OCI-LY7 (cell line): Measurements from ENCODE around the gene COL25A1. TPM values are rescaled to one million over a fixed set of nuclear protein-coding genes. Genes with fewer than 3 reads are reported as not detected.

Source experiments
- BruUV-seq: library from RNA; stranded (reverse); fragments of 400-500 nt; replicated peaks from 2 replicates; lab custom pipeline; 2021; lab: Mats Ljungman, UMichigan
- CTCF ChIA-PET: fragments of 300-600 bp; sonication (Branson Sonifier 250); formaldehyde crosslinking; loops from one replicate; lab custom pipeline; 2022; ENCODE audit warnings: antibody characterized with exemption; ENCODE audit not compliant: unreplicated experiment; lab: Charles Lee
- POLR2A ChIA-PET: fragments of 300-600 bp; sonication (Branson Sonifier 250); formaldehyde crosslinking; loops from one replicate; lab custom pipeline; 2022; ENCODE audit warnings: antibody characterized with exemption; lab: Charles Lee
- DNase-seq: peaks from one replicate; pipeline ENCODE4 v3.0.0-alpha.2; 2015; ENCODE audit warnings: low spot score
- H2AFZ ChIP-seq: fragments of 200-600 bp; sonication (generic), shearing (Covaris generic); 2 replicates; pipeline ENCODE4 v1.6.1; 2014; ENCODE audit warnings: mild to moderate bottlenecking, antibody characterized with exemption, low read length, moderate library complexity
- H3K27ac ChIP-seq: fragments of 200-600 bp; sonication (generic); 2 replicates; pipeline ENCODE4 v1.5.1; 2014; ENCODE audit warnings: mixed run types, low read depth, mild to moderate bottlenecking, moderate library complexity, low read length, inconsistent platforms; ENCODE audit not compliant: poor library complexity, severe bottlenecking
- H3K36me3 ChIP-seq: fragments of 200-600 bp; sonication (generic); 2 replicates; pipeline ENCODE4 v1.6.1; 2014; ENCODE audit warnings: mild to moderate bottlenecking, antibody characterized with exemption, low read length, moderate library complexity, mixed read lengths; ENCODE audit not compliant: insufficient read depth
- H3K4me1 ChIP-seq: fragments of 200-600 bp; sonication (generic); 2 replicates; pipeline ENCODE4 v1.5.1; 2014; ENCODE audit warnings: mild to moderate bottlenecking, low read length; ENCODE audit not compliant: insufficient read depth, poor library complexity, severe bottlenecking
- H3K4me2 ChIP-seq: fragments of 200-600 bp; sonication (generic); 2 replicates; pipeline ENCODE4 v1.6.1; 2014; ENCODE audit warnings: mild to moderate bottlenecking, low read length
- H3K4me3 ChIP-seq: fragments of 200-600 bp; sonication (generic); 2 replicates; pipeline ENCODE4 v1.5.1; 2014; ENCODE audit warnings: mild to moderate bottlenecking, low read depth, low read length; ENCODE audit not compliant: poor library complexity, severe bottlenecking
- H3K79me2 ChIP-seq: fragments of 200-600 bp; sonication (generic); 2 replicates; pipeline ENCODE4 v1.6.1; 2016; ENCODE audit warnings: low read depth, mild to moderate bottlenecking, low read length, moderate library complexity, mixed read lengths; ENCODE audit not compliant: insufficient read depth
- H3K9me2 ChIP-seq: fragments of 200-600 bp; sonication (generic); 2 replicates; pipeline ENCODE4 v1.6.1; 2016; ENCODE audit warnings: mild to moderate bottlenecking, low read length, mixed read lengths; ENCODE audit not compliant: insufficient read depth
- H3K9me3 ChIP-seq: fragments of 200-600 bp; sonication (generic); 2 replicates; pipeline ENCODE4 v1.6.1; 2014; ENCODE audit warnings: mild to moderate bottlenecking, mixed run types, low read length, mixed read lengths
- H4K20me1 ChIP-seq: fragments of 200-600 bp; sonication (generic); 2 replicates; pipeline ENCODE4 v1.6.1; 2014; ENCODE audit warnings: mild to moderate bottlenecking, antibody characterized with exemption, low read length, moderate library complexity, mixed read lengths; ENCODE audit not compliant: insufficient read depth
- CTCF ChIP-seq: fragments of 200-600 bp; sonication (generic); conservative IDR thresholded peaks from 2 replicates; pipeline ENCODE4 v1.5.1; 2014; ENCODE audit warnings: mild to moderate bottlenecking, antibody characterized with exemption, low read length, moderate library complexity, mixed read lengths
- EZH2phosphoT487 ChIP-seq: fragments of 200-600 bp; sonication (generic); IDR thresholded peaks from 2 replicates; pipeline ENCODE4 v1.6.1; 2018; ENCODE audit warnings: low read depth, borderline replicate concordance, mild to moderate bottlenecking, mixed run types, antibody characterized with exemption, low read length, moderate library complexity, mixed read lengths
- intact Hi-C: fragments of 100-400 bp; cut with micrococcal nuclease; formaldehyde crosslinking; loops from one replicate; pipeline ENCODE4 v1.10.0; 2022; ENCODE audit not compliant: unreplicated experiment
- total RNA-seq, 2 experiments: library from RNA; depleted of rRNA in 1 of 2; stranded (reverse); fragments of >200 nt in 1 of 2; shearing (Covaris generic) in 1 of 2; gene quantifications; 2 replicates each; pipeline ENCODE4 v1.2.3, GENCODE V29; 2014 to 2022

The COL25A1 gene
- total RNA-seq, 2 experiments from 2014 or later, result not detected

GRCh38 chr4:109251396-109251795, 51.1 kb downstream of the COL25A1 start:
- Histone ChIP-seq H3K27ac (no peak overlapping the region), H3K4me2 (no peak overlapping the region), H3K9me3 (no peaks in the 10 kb centered on the region), H3K79me2 (no peaks in the 10 kb centered on the region), H4K20me1 (no peaks in the 10 kb centered on the region), H2AFZ (no peak overlapping the region), H3K36me3 (no peaks in the 10 kb centered on the region), H3K4me1 (no peaks in the 10 kb centered on the region), H3K9me2 (no peaks in the 10 kb centered on the region), H3K4me3 (no peak overlapping the region)
- intact Hi-C loops, result no loop called here
- no peak for DNase-seq
- ChIA-PET CTCF (no interaction called here), POLR2A (no interaction called here)
- BruUV-seq, result no TSS peak
- TF ChIP-seq EZH2phosphoT487 (no peak), CTCF (no peak)

- Histone ChIP-seq H3K4me3 (no peak overlapping the region), H3K9me3 (no peaks in the 10 kb centered on the region), H3K27ac (no peak overlapping the region), H4K20me1 (no peaks in the 10 kb centered on the region), H3K79me2 (no peaks in the 10 kb centered on the region), H3K9me2 (no peaks in the 10 kb centered on the region), H2AFZ (no peak overlapping the region), H3K4me1 (no peaks in the 10 kb centered on the region), H3K36me3 (no peaks in the 10 kb centered on the region), H3K4me2 (no peak overlapping the region)
- ChIA-PET CTCF (interaction anchor here (0.6 kb wide), 1 partner anchor 162 kb away, joined by 7 read pairs; no protein-coding TSS in a partner anchor), POLR2A (interaction anchor here (0.6 to 1.7 kb wide), 2 partner anchors 17 to 720 kb away, joined by 3 read pairs; no protein-coding TSS in a partner anchor)
- no peak for TF ChIP-seq CTCF
- no peak for TF ChIP-seq EZH2phosphoT487
- no TSS peak for BruUV-seq
- intact Hi-C loops, result no loop called here
- no peak for DNase-seq
These were observed 54.0 kb downstream of the COL25A1 start for GRCh38 chr4:109248322-109248900.

GRCh38 chr4:109243871-109244270, 58.6 kb downstream of the COL25A1 start:
- TF ChIP-seq EZH2phosphoT487 (no peak), CTCF (no peak)
- Histone ChIP-seq H3K9me3 (no peaks in the 10 kb centered on the region), H3K4me1 (no peaks in the 10 kb centered on the region), H3K79me2 (no peaks in the 10 kb centered on the region), H3K9me2 (no peaks in the 10 kb centered on the region), H3K4me3 (no peak overlapping the region), H3K27ac (no peak overlapping the region), H3K4me2 (no peak overlapping the region), H2AFZ (no peak overlapping the region), H3K36me3 (no peaks in the 10 kb centered on the region), H4K20me1 (no peaks in the 10 kb centered on the region)
- ChIA-PET POLR2A (no interaction called here), CTCF (no interaction called here)
- intact Hi-C loops, result no loop called here
- no TSS peak for BruUV-seq
- no peak for DNase-seq
